ENCODE results near the gene ABHD8. TPM values are rescaled to one million over a fixed set of nuclear protein-coding genes. Genes with fewer than 3 reads are reported as not detected.

ABHD8 gene
- total and polyA plus RNA-seq, 2 of the 13 experiments (the other 11 are each of a cell fraction or from before 2014, with no cell fraction given): 6.3 to 7.2 TPM

- TF ChIP-seq POGK (CRISPR knock-in tag; conservative IDR thresholded peaks at IDR 0.05) (peak; percentile 72; the same call in 1 of the 2 replicates), MYC (CRISPR knock-in tag; IDR thresholded peaks at IDR 0.05; ENCODE audit: borderline replicate concordance) (peak; percentile 68), PBX3 (CRISPR knock-in tag; IDR thresholded peaks at IDR 0.05; ENCODE audit: borderline replicate concordance) (no peak), RARA (CRISPR knock-in tag; IDR thresholded peaks at IDR 0.05) (peak; percentile 65), NPAS2 (CRISPR knock-in tag; IDR thresholded peaks at IDR 0.05; ENCODE audit: borderline replicate concordance) (no peak), IKZF1 (IDR thresholded peaks at IDR 0.05) (no peak), ATF6 (CRISPR knock-in tag; conservative IDR thresholded peaks at IDR 0.05) (no peak), ZNF430 (CRISPR knock-in tag; IDR thresholded peaks at IDR 0.05) (no peak), SMYD3 (CRISPR knock-in tag; IDR thresholded peaks at IDR 0.05) (no peak), CHD2 (IDR thresholded peaks at IDR 0.05; ENCODE audit: low read depth, low read length) (no peak), HDAC1 (CRISPR knock-in tag; IDR thresholded peaks at IDR 0.05) (peak; percentile 37; the same call in 1 of the 2 replicates), TCF12 (IDR thresholded peaks at IDR 0.05) (no peak), TCF12 (CRISPR knock-in tag; IDR thresholded peaks at IDR 0.05) (no peak)
- TF ChIP-seq, protein P1, sequence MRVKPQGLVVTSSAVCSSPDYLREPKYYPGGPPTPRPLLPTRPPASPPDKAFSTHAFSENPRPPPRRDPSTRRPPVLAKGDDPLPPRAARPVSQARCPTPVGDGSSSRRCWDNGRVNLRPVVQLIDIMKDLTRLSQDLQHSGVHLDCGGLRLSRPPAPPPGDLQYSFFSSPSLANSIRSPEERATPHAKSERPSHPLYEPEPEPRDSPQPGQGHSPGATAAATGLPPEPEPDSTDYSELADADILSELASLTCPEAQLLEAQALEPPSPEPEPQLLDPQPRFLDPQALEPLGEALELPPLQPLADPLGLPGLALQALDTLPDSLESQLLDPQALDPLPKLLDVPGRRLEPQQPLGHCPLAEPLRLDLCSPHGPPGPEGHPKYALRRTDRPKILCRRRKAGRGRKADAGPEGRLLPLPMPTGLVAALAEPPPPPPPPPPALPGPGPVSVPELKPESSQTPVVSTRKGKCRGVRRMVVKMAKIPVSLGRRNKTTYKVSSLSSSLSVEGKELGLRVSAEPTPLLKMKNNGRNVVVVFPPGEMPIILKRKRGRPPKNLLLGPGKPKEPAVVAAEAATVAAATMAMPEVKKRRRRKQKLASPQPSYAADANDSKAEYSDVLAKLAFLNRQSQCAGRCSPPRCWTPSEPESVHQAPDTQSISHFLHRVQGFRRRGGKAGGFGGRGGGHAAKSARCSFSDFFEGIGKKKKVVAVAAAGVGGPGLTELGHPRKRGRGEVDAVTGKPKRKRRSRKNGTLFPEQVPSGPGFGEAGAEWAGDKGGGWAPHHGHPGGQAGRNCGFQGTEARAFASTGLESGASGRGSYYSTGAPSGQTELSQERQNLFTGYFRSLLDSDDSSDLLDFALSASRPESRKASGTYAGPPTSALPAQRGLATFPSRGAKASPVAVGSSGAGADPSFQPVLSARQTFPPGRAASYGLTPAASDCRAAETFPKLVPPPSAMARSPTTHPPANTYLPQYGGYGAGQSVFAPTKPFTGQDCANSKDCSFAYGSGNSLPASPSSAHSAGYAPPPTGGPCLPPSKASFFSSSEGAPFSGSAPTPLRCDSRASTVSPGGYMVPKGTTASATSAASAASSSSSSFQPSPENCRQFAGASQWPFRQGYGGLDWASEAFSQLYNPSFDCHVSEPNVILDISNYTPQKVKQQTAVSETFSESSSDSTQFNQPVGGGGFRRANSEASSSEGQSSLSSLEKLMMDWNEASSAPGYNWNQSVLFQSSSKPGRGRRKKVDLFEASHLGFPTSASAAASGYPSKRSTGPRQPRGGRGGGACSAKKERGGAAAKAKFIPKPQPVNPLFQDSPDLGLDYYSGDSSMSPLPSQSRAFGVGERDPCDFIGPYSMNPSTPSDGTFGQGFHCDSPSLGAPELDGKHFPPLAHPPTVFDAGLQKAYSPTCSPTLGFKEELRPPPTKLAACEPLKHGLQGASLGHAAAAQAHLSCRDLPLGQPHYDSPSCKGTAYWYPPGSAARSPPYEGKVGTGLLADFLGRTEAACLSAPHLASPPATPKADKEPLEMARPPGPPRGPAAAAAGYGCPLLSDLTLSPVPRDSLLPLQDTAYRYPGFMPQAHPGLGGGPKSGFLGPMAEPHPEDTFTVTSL (CRISPR knock-in tag; IDR thresholded peaks at IDR 0.05; ENCODE audit: borderline replicate concordance): no peak
- TF ChIP-seq, protein P2, sequence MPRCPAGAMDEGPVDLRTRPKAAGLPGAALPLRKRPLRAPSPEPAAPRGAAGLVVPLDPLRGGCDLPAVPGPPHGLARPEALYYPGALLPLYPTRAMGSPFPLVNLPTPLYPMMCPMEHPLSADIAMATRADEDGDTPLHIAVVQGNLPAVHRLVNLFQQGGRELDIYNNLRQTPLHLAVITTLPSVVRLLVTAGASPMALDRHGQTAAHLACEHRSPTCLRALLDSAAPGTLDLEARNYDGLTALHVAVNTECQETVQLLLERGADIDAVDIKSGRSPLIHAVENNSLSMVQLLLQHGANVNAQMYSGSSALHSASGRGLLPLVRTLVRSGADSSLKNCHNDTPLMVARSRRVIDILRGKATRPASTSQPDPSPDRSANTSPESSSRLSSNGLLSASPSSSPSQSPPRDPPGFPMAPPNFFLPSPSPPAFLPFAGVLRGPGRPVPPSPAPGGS (CRISPR knock-in tag; IDR thresholded peaks at IDR 0.05): peak; percentile 51; the same call in 1 of the 2 replicates
- TF ChIP-seq, protein P3, sequence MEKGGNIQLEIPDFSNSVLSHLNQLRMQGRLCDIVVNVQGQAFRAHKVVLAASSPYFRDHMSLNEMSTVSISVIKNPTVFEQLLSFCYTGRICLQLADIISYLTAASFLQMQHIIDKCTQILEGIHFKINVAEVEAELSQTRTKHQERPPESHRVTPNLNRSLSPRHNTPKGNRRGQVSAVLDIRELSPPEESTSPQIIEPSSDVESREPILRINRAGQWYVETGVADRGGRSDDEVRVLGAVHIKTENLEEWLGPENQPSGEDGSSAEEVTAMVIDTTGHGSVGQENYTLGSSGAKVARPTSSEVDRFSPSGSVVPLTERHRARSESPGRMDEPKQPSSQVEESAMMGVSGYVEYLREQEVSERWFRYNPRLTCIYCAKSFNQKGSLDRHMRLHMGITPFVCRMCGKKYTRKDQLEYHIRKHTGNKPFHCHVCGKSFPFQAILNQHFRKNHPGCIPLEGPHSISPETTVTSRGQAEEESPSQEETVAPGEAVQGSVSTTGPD (CRISPR knock-in tag; IDR thresholded peaks at IDR 0.05): no peak
Observed at GRCh38 chr19:17340871-17341357, 37.7 kb upstream of the ABHD8 start (continued).
